ENCODE data around the gene PLD5.

Gene PLD5

DNA sequence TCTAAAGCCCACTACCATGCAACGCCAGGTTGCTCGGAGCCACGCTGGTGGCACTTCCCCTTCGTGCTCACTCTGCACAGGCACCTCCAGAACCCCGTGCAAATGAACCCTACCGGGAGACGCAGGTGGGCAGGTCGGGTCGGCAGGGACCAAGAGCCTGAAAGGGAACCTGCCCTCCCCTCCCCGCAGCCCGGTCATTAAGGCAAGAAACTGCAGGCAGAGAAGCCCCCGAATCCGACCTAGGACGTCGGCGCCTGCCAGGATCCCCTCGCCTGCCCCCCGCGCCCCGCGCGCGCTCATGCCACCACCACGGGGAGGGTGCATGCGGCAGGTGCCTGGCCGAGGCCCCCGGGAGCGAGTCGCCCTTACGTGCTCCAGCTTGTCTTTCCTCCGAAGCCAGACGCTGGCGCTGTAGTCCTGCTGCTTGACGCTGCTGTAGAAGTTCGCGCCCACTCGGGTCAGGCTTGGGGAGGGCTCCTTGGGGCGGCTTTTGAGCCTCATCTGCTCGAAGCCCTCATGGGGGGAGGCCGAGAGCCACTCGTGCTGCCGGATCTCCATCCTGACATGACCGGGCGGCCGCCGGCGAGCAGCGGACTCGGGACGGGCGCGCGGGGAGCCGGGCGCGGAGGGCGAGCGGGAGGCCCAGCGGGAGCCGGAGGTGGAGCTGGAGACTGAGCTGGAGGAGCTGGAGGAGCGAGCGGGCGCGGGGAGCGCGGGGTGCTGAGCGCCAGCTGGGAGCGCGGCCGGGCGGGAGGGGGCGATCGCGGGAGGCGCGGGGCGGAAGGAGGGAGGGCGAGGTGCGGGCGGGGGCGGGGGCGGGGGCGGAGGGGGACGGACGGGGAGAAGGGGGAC, 552 bp downstream of the PLD5 start:
- peak overlapping the region; percentile 89 for H2BK120ac ChIP-seq (ENCODE audit: insufficient read depth, low read length, poor library complexity)

DNA sequence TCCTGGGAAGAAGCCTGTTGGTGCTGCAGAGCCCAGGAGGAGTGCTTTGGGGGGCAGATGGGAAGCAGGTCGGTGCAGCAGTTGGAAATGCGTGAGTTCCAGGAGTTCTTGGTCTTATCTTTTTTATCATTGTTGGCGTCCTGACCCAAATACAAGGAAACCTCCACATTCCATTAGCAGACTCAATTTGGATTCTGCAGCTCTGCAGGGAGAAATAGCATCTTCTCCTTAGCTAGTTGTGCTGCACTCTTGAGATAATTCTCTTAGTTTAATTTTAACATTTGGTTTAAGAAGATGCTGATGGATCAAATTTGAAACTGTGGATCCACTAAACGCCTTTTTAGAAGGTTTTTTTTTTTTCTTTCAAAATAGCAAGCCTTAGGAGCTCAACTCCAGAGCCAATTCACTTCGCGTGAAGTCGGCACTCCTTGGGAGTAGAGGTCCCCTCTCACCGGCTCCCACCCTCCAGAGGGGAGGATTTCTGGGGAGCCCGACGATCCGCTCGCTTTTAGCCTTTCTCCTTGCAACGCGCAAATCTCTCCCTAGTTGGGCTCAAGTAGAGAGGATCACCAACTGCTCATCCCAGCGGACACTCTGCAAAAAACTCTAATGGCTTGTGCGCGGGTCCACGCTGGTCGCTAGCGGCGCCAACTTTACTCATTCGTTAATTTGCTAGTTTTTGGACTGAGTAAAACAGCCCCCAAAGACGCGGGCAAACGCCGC, 1.3 kb downstream of the PLD5 start:
- Histone ChIP-seq H3K4me2 (ENCODE audit: low read length) (peak overlapping the region; percentile 72), H3K36me3 (ENCODE audit: control insufficient read depth in 1 of 2, insufficient read depth in 2 of 2, low read length in 2 of 2) (peaks cover 0 to 2% of the 10 kb centered on the region in 2 experiments), H3K14ac (ENCODE audit: low read length) (no peak overlapping the region), H3K79me1 (ENCODE audit: low read length) (peaks cover 10% of the 10 kb centered on the region), H2BK12ac (ENCODE audit: low read length) (no peak overlapping the region), H2AK5ac (ENCODE audit: low read length) (no peak overlapping the region), H3K27me3 (ENCODE audit: insufficient read depth, low read length) (peaks cover 5% of the 10 kb centered on the region), H3K9ac (ENCODE audit: low read length) (peak overlapping the region; percentile 57), H3K9me3 (ENCODE audit: insufficient read depth, low read depth, low read length) (peaks cover 2% of the 10 kb centered on the region), H4K12ac (ENCODE audit: low read depth, low read length) (no peak overlapping the region), H3K23ac (ENCODE audit: low read length) (no peak overlapping the region), H3K27ac (ENCODE audit: low read depth, low read length) (no peak overlapping the region), H2BK120ac (ENCODE audit: insufficient read depth, low read length, poor library complexity) (no peak overlapping the region), H3K4me3 (ENCODE audit: low read depth, low read length) (peak overlapping the region; percentile 85), H4K91ac (ENCODE audit: low read depth, low read length) (no peak overlapping the region), H2BK5ac (ENCODE audit: low read depth, low read length, poor library complexity) (no peak overlapping the region), H3K18ac (ENCODE audit: low read length) (no peak overlapping the region), H3K79me2 (ENCODE audit: control insufficient read depth, insufficient read depth, low read length, poor library complexity) (peaks cover 12% of the 10 kb centered on the region), H2AFZ (ENCODE audit: insufficient read depth, low read length, poor library complexity) (peak overlapping the region; percentile 1), H3K4ac (ENCODE audit: low read depth, low read length) (no peak overlapping the region), H4K8ac (ENCODE audit: low read depth, low read length) (no peak overlapping the region), H3K4me1 (ENCODE audit: control insufficient read depth in 1 of 2, insufficient read depth in 2 of 2, low read length in 2 of 2) (peaks cover 10 to 11% of the 10 kb centered on the region in 2 experiments)
- no CpG with 5 or more reads among the region's 26 CpGs for WGBS (ENCODE audit: extremely low coverage, insufficient coverage, insufficient read length)
- DNase-seq: no peak

More for the DNA sequence above, 552 bp downstream of the PLD5 start:
- Histone ChIP-seq H3K18ac (ENCODE audit: low read length) (peak overlapping the region; percentile 85), H4K12ac (ENCODE audit: low read depth, low read length) (peak overlapping the region; percentile 46), H3K4ac (ENCODE audit: low read depth, low read length) (peak overlapping the region; percentile 47), H2BK12ac (ENCODE audit: low read length) (peak overlapping the region; percentile 79), H3K4me3 (ENCODE audit: low read depth, low read length) (peak overlapping the region; percentile 85), H3K4me2 (ENCODE audit: low read length) (peak overlapping the region; percentile 72), H3K79me1 (ENCODE audit: low read length) (peaks cover 10% of the 10 kb centered on the region), H3K9me3 (ENCODE audit: insufficient read depth, low read depth, low read length) (peaks cover 2% of the 10 kb centered on the region), H3K27me3 (ENCODE audit: insufficient read depth, low read length) (peaks cover 5% of the 10 kb centered on the region), H3K14ac (ENCODE audit: low read length) (peak overlapping the region; percentile 89), H3K27ac (ENCODE audit: low read depth, low read length) (peak overlapping the region; percentile 14), H3K79me2 (ENCODE audit: control insufficient read depth, insufficient read depth, low read length, poor library complexity) (peaks cover 12% of the 10 kb centered on the region), H3K4me1 (ENCODE audit: control insufficient read depth in 1 of 2, insufficient read depth in 2 of 2, low read length in 2 of 2) (peaks cover 10 to 11% of the 10 kb centered on the region in 2 experiments), H3K23ac (ENCODE audit: low read length) (no peak overlapping the region), H2AK5ac (ENCODE audit: low read length) (no peak overlapping the region), H4K91ac (ENCODE audit: low read depth, low read length) (peak overlapping the region; percentile 88), H2BK5ac (ENCODE audit: low read depth, low read length, poor library complexity) (peak overlapping the region; percentile 35), H4K8ac (ENCODE audit: low read depth, low read length) (peak overlapping the region; percentile 34), H3K36me3 (ENCODE audit: control insufficient read depth in 1 of 2, insufficient read depth in 2 of 2, low read length in 2 of 2) (peaks cover 0 to 2% of the 10 kb centered on the region in 2 experiments), H2AFZ (ENCODE audit: insufficient read depth, low read length, poor library complexity) (peak overlapping the region; percentile 95), H3K9ac (ENCODE audit: low read length) (peak overlapping the region; percentile 57)
- peak; percentile 20 to 31 for DNase-seq
- WGBS (ENCODE audit: extremely low coverage, insufficient coverage, insufficient read length): no CpG with 5 or more reads among the region's 85 CpGs

DNA sequence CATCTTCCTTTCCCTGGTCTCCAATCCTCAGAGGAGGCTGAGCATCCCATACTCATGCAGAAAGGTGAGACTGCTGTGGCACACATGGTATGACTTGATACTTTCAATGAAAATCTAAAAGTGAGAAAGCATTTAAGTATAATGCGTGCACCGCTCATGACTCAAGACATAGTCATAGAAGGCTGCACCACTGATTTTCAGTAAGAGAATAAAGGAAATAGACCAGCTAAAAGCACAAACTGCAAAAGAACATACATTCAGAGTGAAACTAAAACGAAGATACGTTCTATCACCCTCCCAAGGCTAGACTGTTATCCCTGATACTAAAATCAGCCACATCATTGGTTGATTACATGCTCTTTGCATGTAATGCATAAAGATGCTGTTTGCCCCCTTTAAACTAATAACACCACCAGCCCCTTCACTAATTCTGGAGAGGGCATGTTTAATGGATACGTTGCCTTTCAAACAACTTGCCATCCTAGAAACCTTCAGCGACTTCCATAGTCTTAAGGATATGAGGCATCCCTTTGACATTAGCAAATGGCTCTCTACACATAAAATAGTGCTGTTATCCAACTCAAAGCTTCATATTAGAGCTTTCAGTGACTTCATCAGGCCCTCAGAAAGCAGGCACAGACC, 2.1 kb downstream of the PLD5 start:
- Histone ChIP-seq H2AK5ac (ENCODE audit: low read length) (no peak overlapping the region), H3K27ac (ENCODE audit: low read depth, low read length) (no peak overlapping the region), H3K4me1 (ENCODE audit: control insufficient read depth in 1 of 2, insufficient read depth in 2 of 2, low read length in 2 of 2) (peaks cover 10 to 11% of the 10 kb centered on the region in 2 experiments), H3K36me3 (ENCODE audit: control insufficient read depth in 1 of 2, insufficient read depth in 2 of 2, low read length in 2 of 2) (peaks cover 0 to 3% of the 10 kb centered on the region in 2 experiments), H4K91ac (ENCODE audit: low read depth, low read length) (no peak overlapping the region), H3K79me2 (ENCODE audit: control insufficient read depth, insufficient read depth, low read length, poor library complexity) (peaks cover 12% of the 10 kb centered on the region), H3K14ac (ENCODE audit: low read length) (no peak overlapping the region), H3K9me3 (ENCODE audit: insufficient read depth, low read depth, low read length) (peaks cover 2% of the 10 kb centered on the region), H3K27me3 (ENCODE audit: insufficient read depth, low read length) (peaks cover 5% of the 10 kb centered on the region), H3K4ac (ENCODE audit: low read depth, low read length) (no peak overlapping the region), H3K4me2 (ENCODE audit: low read length) (peak overlapping the region; percentile 72), H3K9ac (ENCODE audit: low read length) (no peak overlapping the region), H2AFZ (ENCODE audit: insufficient read depth, low read length, poor library complexity) (no peak overlapping the region), H4K8ac (ENCODE audit: low read depth, low read length) (no peak overlapping the region), H2BK5ac (ENCODE audit: low read depth, low read length, poor library complexity) (no peak overlapping the region), H4K12ac (ENCODE audit: low read depth, low read length) (no peak overlapping the region), H3K4me3 (ENCODE audit: low read depth, low read length) (no peak overlapping the region), H3K79me1 (ENCODE audit: low read length) (peaks cover 10% of the 10 kb centered on the region), H3K18ac (ENCODE audit: low read length) (no peak overlapping the region), H2BK120ac (ENCODE audit: insufficient read depth, low read length, poor library complexity) (no peak overlapping the region), H3K23ac (ENCODE audit: low read length) (no peak overlapping the region), H2BK12ac (ENCODE audit: low read length) (no peak overlapping the region)
- no peak for DNase-seq
- no CpG with 5 or more reads among the region's 6 CpGs for WGBS (ENCODE audit: extremely low coverage, insufficient coverage, insufficient read length)

DNA sequence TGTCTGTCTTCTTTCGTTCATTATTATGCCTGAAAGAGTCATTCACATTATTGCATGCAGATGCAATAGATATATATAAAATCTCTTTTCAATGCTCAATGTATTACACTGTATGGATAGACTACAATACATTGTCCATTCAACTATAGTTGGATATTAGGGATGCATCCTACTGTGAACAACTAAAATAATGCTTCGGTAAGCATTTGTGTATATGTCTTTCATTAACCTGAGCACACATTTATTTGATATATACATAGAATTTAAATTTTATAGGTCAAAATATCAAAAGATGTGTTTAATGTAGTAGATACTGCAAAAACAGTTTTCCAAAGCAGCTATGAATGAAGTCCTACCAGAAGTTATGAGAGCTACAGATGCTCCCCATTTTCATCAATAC, 8.9 kb downstream of the PLD5 start:
- H3K4me1 ChIP-seq (ENCODE audit: control insufficient read depth in 1 of 2, insufficient read depth in 2 of 2, low read length in 2 of 2): no peaks in the 10 kb centered on the region
- no peak overlapping the region for H2BK120ac ChIP-seq (ENCODE audit: insufficient read depth, low read length, poor library complexity)
- H3K27me3 ChIP-seq (ENCODE audit: insufficient read depth, low read length): no peaks in the 10 kb centered on the region
- no peak for DNase-seq
- no peak overlapping the region for H2BK12ac ChIP-seq (ENCODE audit: low read length)
- no peak overlapping the region for H4K12ac ChIP-seq (ENCODE audit: low read depth, low read length)
- H3K18ac ChIP-seq (ENCODE audit: low read length): no peak overlapping the region
- no peak overlapping the region for H3K4me3 ChIP-seq (ENCODE audit: low read depth, low read length)
- H3K79me2 ChIP-seq (ENCODE audit: control insufficient read depth, insufficient read depth, low read length, poor library complexity): no peaks in the 10 kb centered on the region
- no peak overlapping the region for H3K14ac ChIP-seq (ENCODE audit: low read length)
- no peak overlapping the region for H4K91ac ChIP-seq (ENCODE audit: low read depth, low read length)
- H2BK5ac ChIP-seq (ENCODE audit: low read depth, low read length, poor library complexity): no peak overlapping the region
- no peak overlapping the region for H2AFZ ChIP-seq (ENCODE audit: insufficient read depth, low read length, poor library complexity)
- no peaks in the 10 kb centered on the region for H3K9me3 ChIP-seq (ENCODE audit: insufficient read depth, low read depth, low read length)
- no peak overlapping the region for H2AK5ac ChIP-seq (ENCODE audit: low read length)
- no peak overlapping the region for H3K4me2 ChIP-seq (ENCODE audit: low read length)
- no peak overlapping the region for H3K4ac ChIP-seq (ENCODE audit: low read depth, low read length)
- H4K8ac ChIP-seq (ENCODE audit: low read depth, low read length): no peak overlapping the region
- H3K27ac ChIP-seq (ENCODE audit: low read depth, low read length): no peak overlapping the region
- H3K36me3 ChIP-seq (ENCODE audit: control insufficient read depth in 1 of 2, insufficient read depth in 2 of 2, low read length in 2 of 2): peaks cover 2 to 7% of the 10 kb centered on the region in 2 experiments
- no CpG with 5 or more reads among the region's 2 CpGs for WGBS (ENCODE audit: extremely low coverage, insufficient coverage, insufficient read length)
- H3K23ac ChIP-seq (ENCODE audit: low read length): no peak overlapping the region
- H3K9ac ChIP-seq (ENCODE audit: low read length): no peak overlapping the region
- H3K79me1 ChIP-seq (ENCODE audit: low read length): no peaks in the 10 kb centered on the region
